GM12878 (cell line): ENCODE measurements around the gene RAD51B. TPM values are rescaled to one million over a fixed set of nuclear protein-coding genes. Genes with fewer than 3 reads are reported as not detected.

Experiments used
- ATAC-seq: fragments of 200-7000 bp; cut with Tn5 transposase; 3 replicates; pipeline ENCODE4 v1.9.1; 2020; ENCODE audit warnings: mild to moderate bottlenecking, moderate library complexity
- BruUV-seq: library from RNA; stranded (reverse); fragments of 400-500 nt; replicated peaks from 2 replicates; lab custom pipeline; 2021; lab: Mats Ljungman, UMichigan
- CTCF ChIA-PET: fragments of 300-600 bp; sonication (Branson Sonifier 250); formaldehyde crosslinking; extraction: SDS; loops from one replicate; lab custom pipeline; 2021; ENCODE audit warnings: inconsistent platforms; lab: Yijun Ruan, JAX
- POLR2A ChIA-PET: fragments of 350-600 bp; formaldehyde crosslinking; extraction: SDS; loops from one replicate; lab custom pipeline; 2021; ENCODE audit warnings: inconsistent platforms; lab: Charles Lee
- RAD21 ChIA-PET: fragments of 300-600 bp; sonication (Branson Sonifier 250); formaldehyde crosslinking; loops from one replicate; lab custom pipeline; 2023; ENCODE audit warnings: antibody characterized with exemption; ENCODE audit not compliant: unreplicated experiment; lab: Charles Lee
- SMC1A ChIA-PET: fragments of 300-600 bp; sonication (Branson Sonifier 250); formaldehyde crosslinking; loops from one replicate; lab custom pipeline; 2023; ENCODE audit not compliant: unreplicated experiment, uncharacterized antibody; lab: Charles Lee
- DNase-seq: peaks from one replicate; pipeline ENCODE4 v3.0.0-alpha.2; 2011; ENCODE audit warnings: low read depth, low spot score
- FAIRE-seq: peaks from 3 replicates; lab custom pipeline; 2011; peaks lifted over from hg19 to GRCh38; lab: Jason Lieb, UNC
- H2AFZ ChIP-seq: 2 replicates; pipeline ENCODE4 v1.6.0; 2011; ENCODE audit warnings: low read depth, low read length, control low read depth; ENCODE audit not compliant: control insufficient read depth
- H3K27ac ChIP-seq: 2 replicates; pipeline ENCODE4 v1.5.1; 2011; ENCODE audit warnings: control low read depth; ENCODE audit not compliant: control insufficient read depth, insufficient read depth
- H3K27me3 ChIP-seq, 2 experiments: replicated peaks in 1 of 2; 2 replicates each; pipeline versions ENCODE4 v1.6.0 to v1.6.1; 2011; ENCODE audit warnings: low read length in 1 of 2; ENCODE audit not compliant: control insufficient read depth in 2 of 2, insufficient read depth in 2 of 2
- H3K36me3 ChIP-seq, 2 experiments: 2 replicates each; pipeline ENCODE4 v1.5.1; 2011; ENCODE audit warnings: low read length in 1 of 2; ENCODE audit not compliant: control insufficient read depth in 2 of 2, insufficient read depth in 2 of 2
- H3K4me1 ChIP-seq: 2 replicates; pipeline ENCODE4 v1.6.1; 2011; ENCODE audit warnings: mild to moderate bottlenecking, low read length, moderate library complexity, mixed read lengths; ENCODE audit not compliant: control insufficient read depth, insufficient read depth
- H3K4me2 ChIP-seq: 2 replicates; pipeline ENCODE4 v1.6.0; 2011; ENCODE audit warnings: control low read depth; ENCODE audit not compliant: control insufficient read depth, insufficient read depth
- H3K4me3 ChIP-seq: fragments of 200-600 bp; sonication (generic); 2 replicates; pipeline ENCODE4 v1.5.1; 2016
- H3K79me2 ChIP-seq: 2 replicates; pipeline ENCODE4 v1.6.0; 2011; ENCODE audit warnings: low read length; ENCODE audit not compliant: control insufficient read depth, insufficient read depth
- H3K9ac ChIP-seq: 2 replicates; pipeline ENCODE4 v1.8.0; 2011; ENCODE audit warnings: low read length, control low read depth, mixed read lengths; ENCODE audit not compliant: control insufficient read depth, insufficient read depth
- H3K9me3 ChIP-seq: replicated peaks from 3 replicates; pipeline ENCODE4 v1.5.1; 2011; ENCODE audit warnings: mild to moderate bottlenecking, low read length; ENCODE audit not compliant: control insufficient read depth, insufficient read depth
- H4K20me1 ChIP-seq: 2 replicates; pipeline ENCODE4 v1.6.0; 2011; ENCODE audit not compliant: control insufficient read depth, insufficient read depth
- MLLT1 ChIP-seq: fragments of 450-650 bp; IDR thresholded peaks from 2 replicates; pipeline ENCODE4 v1.6.1; 2016; ENCODE audit warnings: mild to moderate bottlenecking
- NFIC ChIP-seq: IDR thresholded peaks from 2 replicates; pipeline ENCODE4 v1.6.1; 2012; ENCODE audit warnings: low read depth, mild to moderate bottlenecking, inconsistent platforms, low read length, moderate library complexity
- NFYB ChIP-seq: IDR thresholded peaks from 2 replicates; pipeline ENCODE4 v1.6.1; 2011; ENCODE audit warnings: low read depth, mild to moderate bottlenecking, low read length, improper control_type of control experiment, moderate library complexity; ENCODE audit not compliant: insufficient read depth
- SMARCA5 ChIP-seq: fragments of 450-650 bp; IDR thresholded peaks from 2 replicates; pipeline ENCODE4 v1.6.1; 2017; ENCODE audit warnings: mild to moderate bottlenecking
- SRF ChIP-seq, 2 experiments: IDR thresholded peaks; 2 replicates each; pipeline ENCODE4 v1.6.1; 2011; ENCODE audit warnings: low read depth in 2 of 2, low read length in 2 of 2, mild to moderate bottlenecking in 1 of 2, moderate library complexity in 1 of 2
- TCF7 ChIP-seq: IDR thresholded peaks from 2 replicates; pipeline ENCODE4 v1.6.1; 2014; ENCODE audit warnings: antibody characterized with exemption, borderline replicate concordance
- ZNF622 ChIP-seq: fragments of 450-650 bp; IDR thresholded peaks from 2 replicates; pipeline ENCODE4 v1.6.1; 2017; ENCODE audit warnings: mild to moderate bottlenecking, inconsistent platforms
- ZNF687 ChIP-seq: fragments of 450-650 bp; IDR thresholded peaks from 2 replicates; pipeline ENCODE4 v1.6.1; 2017; ENCODE audit warnings: mild to moderate bottlenecking, moderate library complexity
- ZZZ3 ChIP-seq: IDR thresholded peaks from 2 replicates; pipeline ENCODE4 v1.6.1; 2011; ENCODE audit warnings: low read depth; ENCODE audit not compliant: control insufficient read depth, insufficient read length
- WGBS: methylation state at CpG from one replicate; pipeline ENCODE4 v1.1.6; 2016; ENCODE audit warnings: low lambda C conversion rate; ENCODE audit not compliant: insufficient replicate concordance, insufficient coverage; ENCODE audit errors: missing lambda C conversion rate; 5-methylcytosine and 5-hydroxymethylcytosine counted together
- in situ Hi-C: fragments of 300-500 bp; cut with MboI; formaldehyde crosslinking; loops from 9 replicates; pipeline ENCODE4 v1.14.3; 2018; ENCODE audit warnings: mixed read lengths
- intact Hi-C: fragments of 100-400 bp; cut with micrococcal nuclease; formaldehyde crosslinking; loops from one replicate; pipeline ENCODE4 v1.14.2; 2022; ENCODE audit not compliant: unreplicated experiment
- polyA plus RNA-seq, 11 experiments: library from polyadenylated mRNA; depleted of rRNA in 4 of 11; unstranded in 6 of 11; stranded (reverse) in 5 of 11; fragments of >200 nt; fragmentation: Nextera tagmentation in 4 of 11; fragmentation: Illumina TruSeq in 1 of 11; extraction: Ambion mirVana in 4 of 11; extraction: Trizol in 1 of 11; gene quantifications; 1 replicate in 1 of 11; 2 replicates in 10 of 11; pipeline versions ENCODE4 v1.2.1 to v1.2.3, GENCODE V29; 2011 to 2016; ENCODE audit warnings: inconsistent platforms in 2 of 11, missing spikeins in 2 of 11, low read depth in 1 of 11
- total RNA-seq, 4 experiments: library from RNA; depleted of rRNA in 3 of 4; stranded (reverse); fragments of >200 nt in 3 of 4; fragmentation: Illumina TruSeq in 1 of 4; extraction: Trizol in 1 of 4; gene quantifications; 2 replicates each; pipeline versions ENCODE4 v1.2.1 to v1.2.3, GENCODE V29; 2013 to 2021

Gene RAD51B
- total and polyA plus RNA-seq, 10 of the 15 experiments (the other 5 are each of a cell fraction or from before 2014, with no cell fraction given) = 9.8 to 26.8 (median 21.3) TPM

GRCh38 chr14:68368850-68369249, 549.3 kb downstream of the RAD51B start (continued):
- TF ChIP-seq SRF (IDR thresholded peaks at IDR 0.05; ENCODE audit: low read depth in 2 of 2, low read length in 2 of 2) (0 out of 4 replicates have a peak, but pooled peaks of 1 of the 2 experiments have one; percentile 34), ZNF687 (peak; percentile 44; the same call in 1 of the 2 replicates), NFYB (no peak)

GRCh38 chr14:68369281-68370056, 549.9 kb downstream of the RAD51B start:
- WGBS = 2% methylated on average over 6 of the region's 6 CpGs
- Histone ChIP-seq H3K9ac (peak overlapping the region; percentile 68), H3K4me3 (peak overlapping the region; percentile 24; the same call in 1 of the 2 replicates), H3K36me3 (no peaks in the 10 kb centered on the region), H3K27ac (peak overlapping the region; percentile 94), H3K79me2 (no peaks in the 10 kb centered on the region), H3K4me1 (peaks cover 55% of the 10 kb centered on the region), H3K4me2 (peak overlapping the region; percentile 80), H3K9me3 (peaks cover 8% of the 10 kb centered on the region; the same call in 2 of the 3 replicates), H4K20me1 (no peaks in the 10 kb centered on the region), H3K27me3 (no peaks in the 10 kb centered on the region), H2AFZ (peak overlapping the region; percentile 77)
- POLR2A ChIA-PET = interaction anchor here (0.6 to 3.4 kb wide), 13 partner anchors 9 to 94 kb away, joined by 3 to 17 read pairs (median 4); no protein-coding TSS in a partner anchor
- DNase-seq (peak; percentile 85), ATAC-seq (peak; percentile 83), FAIRE-seq (peak; percentile 86)
- SMC1A ChIA-PET = interaction anchor here (0.6 to 11.9 kb wide), 25 partner anchors 8 to 448 kb away, joined by 3 to 114 read pairs (median 12); no protein-coding TSS in a partner anchor
- RAD21 ChIA-PET = interaction anchor here (0.6 to 15.0 kb wide), 19 partner anchors 8 to 446 kb away, joined by 3 to 194 read pairs (median 6); no protein-coding TSS in a partner anchor
- in situ Hi-C loops (no loop called here), intact Hi-C loops (loop anchor here (2.0 to 5.0 kb wide), 2 partner anchors 42 to 57 kb away; no protein-coding TSS in a partner anchor)
- BruUV-seq = TSS peak; percentile 25
- CTCF ChIA-PET = interaction anchor here (0.6 to 3.2 kb wide), 13 partner anchors 10 to 1691 kb away, joined by 3 to 17 read pairs (median 3); no protein-coding TSS in a partner anchor
- TF ChIP-seq ZZZ3 (no peak), TCF7 (0 out of 2 replicates have a peak, but pooled peaks have one; percentile 43), ZNF622 (no peak), NFIC (0 out of 2 replicates have a peak, but pooled peaks have one; percentile 42), ZNF687 (no peak), SMARCA5 (0 out of 2 replicates have a peak, but pooled peaks have one; percentile 19), NFYB (no peak), MLLT1 (peak; percentile 40; the same call in 1 of the 2 replicates)
